Erythroblast (primary cell): ENCODE data around the gene PDE7B.

Source experiments
- GATA1 ChIP-seq: IDR thresholded peaks from 2 replicates; pipeline ENCODE4 v1.6.1; 2011; ENCODE audit warnings: low read depth, mild to moderate bottlenecking, control low read depth, low read length, moderate library complexity
- POLR2A ChIP-seq: IDR thresholded peaks from 2 replicates; pipeline ENCODE4 v1.6.1; 2011; ENCODE audit warnings: mild to moderate bottlenecking, low read length

DNA sequence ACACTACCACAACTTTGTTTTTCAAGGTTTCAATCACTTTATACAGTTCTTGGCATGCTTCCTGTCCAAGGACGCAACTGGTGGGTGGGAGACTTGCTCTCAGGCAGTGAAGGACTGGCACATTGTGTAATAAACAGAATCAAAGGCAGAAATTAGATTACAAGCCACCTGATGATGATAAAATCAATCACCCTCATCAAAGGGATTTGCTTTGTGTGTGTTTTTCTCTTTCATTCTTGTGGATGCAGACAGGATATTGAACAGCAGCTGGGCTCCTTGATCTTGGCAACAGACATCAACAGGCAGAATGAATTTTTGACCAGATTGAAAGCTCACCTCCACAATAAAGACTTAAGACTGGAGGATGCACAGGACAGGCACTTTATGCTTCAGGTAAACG is 327.2 kb downstream of the PDE7B start:
- TF ChIP-seq POLR2A, result no peak
- no peak for TF ChIP-seq GATA1
